Hematopoietic multipotent progenitor cell treated with erythropoietin and hydrocortisone succinate and interleukin-3 and kit ligand, for 17 days (in vitro differentiated cells): ENCODE measurements around the gene GSTT2B.
A peak's percentile ranks its signal among the peaks of the same experiment; 100 is the strongest.
"Not testable (repeated sequence)": the region's sequence is repeated elsewhere in the genome, so short reads cannot be mapped to it uniquely, and the experiment has no call there.

ENCODE experiments used
- DNase-seq: peaks from one replicate; pipeline ENCODE4 v3.0.0-alpha.2; 2015; ENCODE audit warnings: low spot score

Gene GSTT2B

GRCh38 chr22:23940166-23940565 is 20.8 kb downstream of the GSTT2B start:
- not testable (repeated sequence) for DNase-seq

- DNase-seq: no peak
Measured at GRCh38 chr22:23939017-23939357, 22.0 kb downstream of the GSTT2B start.

- DNase-seq: peak; percentile 11
Measured at GRCh38 chr22:23938328-23939016, 22.5 kb downstream of the GSTT2B start.

GRCh38 chr22:23926561-23926960 is 34.4 kb downstream of the GSTT2B start:
- no peak for DNase-seq

- no peak for DNase-seq
Measured at GRCh38 chr22:23925020-23925606, 35.9 kb downstream of the GSTT2B start.

- DNase-seq: no peak
Measured at GRCh38 chr22:23922921-23923320, 38.1 kb downstream of the GSTT2B start.

- DNase-seq: not testable (repeated sequence)
Measured at GRCh38 chr22:23921586-23922201, 39.3 kb downstream of the GSTT2B start.

GRCh38 chr22:23920267-23920611 is 40.8 kb downstream of the GSTT2B start:
- DNase-seq: not testable (repeated sequence)

- no peak for DNase-seq
Measured at GRCh38 chr22:23915290-23915689, 45.7 kb downstream of the GSTT2B start.

GRCh38 chr22:23913661-23914353 is 47.2 kb downstream of the GSTT2B start:
- DNase-seq: peak; percentile 90

GRCh38 chr22:23913306-23913660 is 47.7 kb downstream of the GSTT2B start:
- no peak for DNase-seq

- DNase-seq: no peak
Measured at GRCh38 chr22:23912293-23912903, 48.6 kb downstream of the GSTT2B start.

- DNase-seq: no peak
Measured at GRCh38 chr22:23911318-23911980, 49.5 kb downstream of the GSTT2B start.

GRCh38 chr22:23910496-23911190 is 50.4 kb downstream of the GSTT2B start:
- DNase-seq: no peak

- DNase-seq: no peak
Measured at GRCh38 chr22:23909296-23909898, 51.6 kb downstream of the GSTT2B start.

- DNase-seq: no peak
Measured at GRCh38 chr22:23908587-23909205, 52.3 kb downstream of the GSTT2B start.

GRCh38 chr22:23907423-23907822 is 53.6 kb downstream of the GSTT2B start:
- not testable (repeated sequence) for DNase-seq
